Activated gamma-delta T cell treated with anti-CD3 and anti-CD28 coated beads, Interleukin-2, amount 50 U/mL, for 16 hours (primary cell): ENCODE results near the gene SUN2.

Experiments
- DNase-seq: peaks from one replicate; pipeline ENCODE4 v3.0.0-alpha.2; 2020; ENCODE audit warnings: low read depth

The SUN2 gene

DNA sequence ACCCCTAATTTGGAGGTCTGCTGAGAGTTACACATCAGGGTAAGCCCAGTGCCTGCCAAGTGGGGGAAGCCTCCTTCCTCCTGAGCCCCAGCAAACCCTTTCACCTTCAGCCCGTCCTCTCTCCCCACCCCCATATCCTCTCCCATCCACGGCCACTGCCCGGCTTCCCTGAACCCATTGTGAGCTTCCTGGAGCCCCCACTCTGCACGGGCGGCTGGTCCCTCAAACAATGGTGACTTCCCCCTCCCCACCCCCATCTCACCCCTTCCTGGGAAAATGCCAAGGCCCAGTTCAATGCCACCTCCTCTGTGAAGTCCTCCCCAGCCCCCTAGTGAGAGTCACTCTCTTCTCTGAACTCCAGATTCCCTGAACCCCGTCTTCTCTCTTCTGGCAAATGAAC, 20.3 kb upstream of the SUN2 start:
- DNase-seq, result no peak

DNA sequence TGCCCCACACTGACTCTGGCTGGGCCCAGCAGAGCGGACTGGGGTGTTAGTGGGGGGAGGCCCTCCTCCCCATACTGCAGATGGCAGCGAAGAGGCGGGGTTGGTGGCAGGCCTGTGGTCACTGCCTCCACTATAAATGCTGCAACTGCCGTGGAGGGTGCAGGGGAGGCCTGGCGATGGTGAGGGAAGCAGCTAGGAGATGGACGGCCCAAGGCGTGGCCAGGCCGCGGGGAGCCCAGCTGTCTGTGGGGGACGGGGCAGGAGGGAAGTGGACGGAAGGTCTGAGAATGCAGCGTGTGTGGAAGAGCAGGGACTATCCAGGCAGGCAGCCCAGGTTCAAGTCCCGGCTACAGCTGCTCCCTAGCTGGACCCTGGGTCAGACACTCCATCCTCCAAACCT, 19.9 kb upstream of the SUN2 start:
- DNase-seq, result no peak

- no peak for DNase-seq
Measured at GRCh38 chr22:38774496-38775166, 18.8 kb upstream of the SUN2 start.

DNA sequence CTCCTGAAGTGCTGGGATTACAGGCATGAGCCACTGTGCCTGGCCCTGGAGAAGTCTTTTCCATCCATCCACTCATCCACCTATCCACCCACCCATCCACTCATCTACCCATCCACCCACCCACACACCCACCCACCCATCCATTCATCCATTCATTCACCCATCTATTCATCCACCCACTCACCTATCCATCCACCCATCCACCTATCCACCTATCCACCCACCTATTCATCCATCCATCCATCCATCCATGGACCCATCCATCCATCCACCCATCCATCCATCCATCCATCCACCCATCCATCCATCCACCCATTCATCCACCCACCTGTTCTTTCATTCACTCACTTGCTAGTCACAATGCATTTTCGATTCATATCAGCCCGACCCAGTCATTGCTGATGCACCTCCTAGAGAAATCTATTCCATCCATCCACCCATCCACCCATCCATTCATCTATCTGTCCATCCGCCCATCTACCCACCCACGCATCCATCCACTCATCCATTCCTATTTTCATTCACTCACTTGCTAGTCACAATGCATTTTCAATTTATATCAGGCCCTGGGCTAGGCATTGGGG, 17.7 kb upstream of the SUN2 start:
- DNase-seq, result no peak

DNA sequence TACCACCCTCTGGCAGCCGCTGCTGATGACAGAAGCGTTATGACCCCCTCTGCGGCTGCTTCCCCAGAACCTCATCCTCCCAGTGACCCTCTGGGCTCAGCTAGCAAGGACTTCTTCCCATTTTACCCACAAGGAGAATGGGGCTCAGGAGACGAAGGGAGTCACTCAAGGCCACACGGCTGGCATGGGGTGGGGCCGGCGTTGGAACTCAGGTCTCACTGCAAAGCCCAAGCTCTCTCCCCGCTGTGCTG, 16.8 kb upstream of the SUN2 start:
- no peak for DNase-seq

DNA sequence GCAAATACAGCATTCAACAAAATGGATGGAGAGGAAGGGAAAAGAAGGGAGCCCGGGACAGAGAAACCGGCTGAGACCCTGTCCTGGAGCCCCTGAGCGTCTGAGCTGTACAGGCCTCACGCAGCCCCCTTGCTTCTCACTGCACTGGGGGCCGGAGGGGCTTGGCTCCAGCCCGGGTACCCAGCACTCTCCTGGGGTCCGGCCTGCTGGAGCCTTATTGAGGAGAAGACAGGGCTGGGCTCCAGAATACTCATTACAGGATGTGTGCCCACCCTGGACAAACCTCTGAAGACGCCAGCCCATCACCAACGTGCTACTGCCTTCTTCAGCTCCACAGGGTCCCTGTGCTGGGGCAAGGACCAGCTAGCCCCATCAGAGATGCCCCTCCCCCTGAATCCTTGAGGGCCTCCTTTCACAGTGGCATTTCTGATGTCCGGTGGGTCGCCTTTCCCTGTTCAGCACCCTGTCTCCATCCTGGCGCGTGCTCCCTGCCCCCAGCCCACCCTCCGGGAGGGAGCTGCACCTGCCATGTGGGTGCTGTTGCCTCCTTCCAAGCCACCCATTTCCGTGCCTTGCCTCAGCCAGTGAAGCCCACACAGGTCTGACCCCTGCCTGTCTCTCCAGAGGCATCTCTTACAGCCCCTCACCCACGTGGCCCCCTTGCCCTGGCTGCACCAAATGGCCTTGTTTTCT, 14.6 kb upstream of the SUN2 start:
- no peak for DNase-seq

DNA sequence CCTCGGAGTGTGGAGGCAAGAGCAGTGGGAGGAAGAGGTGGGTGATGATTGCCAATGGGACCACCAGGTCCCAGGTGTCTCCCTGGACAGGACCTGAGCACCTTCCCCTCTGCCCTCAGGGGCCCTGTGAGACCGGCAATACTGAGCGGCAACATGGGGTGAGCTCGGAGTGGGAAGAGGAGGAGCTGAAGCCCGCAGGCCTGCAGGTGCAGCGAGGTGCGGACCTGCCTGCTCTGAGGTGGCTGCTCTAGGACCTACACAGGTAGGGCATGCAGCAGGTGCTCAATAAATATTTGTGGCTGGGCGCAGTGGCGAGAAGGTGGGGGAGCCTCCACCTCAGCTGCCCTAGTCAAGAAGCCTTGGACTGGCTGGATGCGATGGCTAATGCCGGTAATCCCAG, 12.2 kb upstream of the SUN2 start:
- DNase-seq, result no peak

- no peak for DNase-seq
Measured at GRCh38 chr22:38767313-38767712, 11.5 kb upstream of the SUN2 start.

DNA sequence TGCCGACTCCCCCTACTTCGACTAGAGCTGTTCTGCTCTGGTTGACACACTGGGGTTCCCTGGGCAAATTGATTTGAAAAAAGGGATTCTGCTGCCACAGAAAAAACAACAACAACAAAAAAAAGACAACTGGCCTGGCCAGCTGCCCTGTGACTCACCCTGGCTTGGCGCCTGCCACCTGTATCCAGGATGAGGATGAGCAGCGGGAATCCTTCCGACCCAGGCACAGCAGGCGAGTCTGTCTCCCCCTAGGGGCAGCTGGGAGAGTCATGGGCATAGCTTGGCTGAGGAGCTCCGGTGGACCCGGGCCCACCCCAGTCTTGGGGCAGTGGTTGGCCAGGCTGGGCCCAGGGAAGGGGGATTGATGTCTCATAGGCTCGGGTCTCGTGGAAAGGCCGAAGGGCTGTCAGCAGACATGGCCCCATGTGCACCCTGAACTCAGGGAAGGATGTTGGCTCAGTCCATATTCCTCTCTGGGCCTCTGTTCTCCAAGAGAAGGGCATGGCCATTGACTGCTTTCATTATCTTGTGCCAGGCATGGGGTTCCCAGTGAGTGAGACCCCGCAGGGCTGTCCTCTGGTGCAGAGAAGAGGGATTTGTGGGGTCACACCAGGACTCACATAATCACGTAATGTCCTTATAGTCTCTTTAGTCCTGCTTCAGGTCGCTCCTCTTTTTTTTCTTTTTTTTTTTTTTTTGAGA, 10.4 kb upstream of the SUN2 start:
- DNase-seq, result no peak

DNA sequence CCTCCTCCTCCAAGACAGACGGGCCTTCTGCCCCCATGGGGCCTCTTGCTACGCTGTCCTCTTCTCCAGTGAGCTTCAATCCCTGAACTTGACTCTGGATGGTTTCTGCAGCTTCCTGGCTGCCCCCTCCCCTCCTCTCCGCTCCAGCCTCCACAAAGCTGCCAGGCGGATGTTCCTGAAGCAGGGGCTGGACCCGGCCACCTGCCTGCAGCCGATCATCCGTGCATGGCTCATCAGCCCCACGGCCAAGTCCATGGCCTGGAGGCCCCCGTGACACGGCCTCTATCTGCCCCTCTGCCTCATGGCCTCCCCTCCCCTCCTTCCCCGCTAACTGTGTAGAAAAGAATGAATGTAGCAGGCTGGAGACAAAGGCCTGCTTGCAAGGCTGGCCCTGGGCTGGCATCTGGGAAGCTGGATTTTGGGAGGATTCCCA, 6.8 kb upstream of the SUN2 start:
- no peak for DNase-seq

DNA sequence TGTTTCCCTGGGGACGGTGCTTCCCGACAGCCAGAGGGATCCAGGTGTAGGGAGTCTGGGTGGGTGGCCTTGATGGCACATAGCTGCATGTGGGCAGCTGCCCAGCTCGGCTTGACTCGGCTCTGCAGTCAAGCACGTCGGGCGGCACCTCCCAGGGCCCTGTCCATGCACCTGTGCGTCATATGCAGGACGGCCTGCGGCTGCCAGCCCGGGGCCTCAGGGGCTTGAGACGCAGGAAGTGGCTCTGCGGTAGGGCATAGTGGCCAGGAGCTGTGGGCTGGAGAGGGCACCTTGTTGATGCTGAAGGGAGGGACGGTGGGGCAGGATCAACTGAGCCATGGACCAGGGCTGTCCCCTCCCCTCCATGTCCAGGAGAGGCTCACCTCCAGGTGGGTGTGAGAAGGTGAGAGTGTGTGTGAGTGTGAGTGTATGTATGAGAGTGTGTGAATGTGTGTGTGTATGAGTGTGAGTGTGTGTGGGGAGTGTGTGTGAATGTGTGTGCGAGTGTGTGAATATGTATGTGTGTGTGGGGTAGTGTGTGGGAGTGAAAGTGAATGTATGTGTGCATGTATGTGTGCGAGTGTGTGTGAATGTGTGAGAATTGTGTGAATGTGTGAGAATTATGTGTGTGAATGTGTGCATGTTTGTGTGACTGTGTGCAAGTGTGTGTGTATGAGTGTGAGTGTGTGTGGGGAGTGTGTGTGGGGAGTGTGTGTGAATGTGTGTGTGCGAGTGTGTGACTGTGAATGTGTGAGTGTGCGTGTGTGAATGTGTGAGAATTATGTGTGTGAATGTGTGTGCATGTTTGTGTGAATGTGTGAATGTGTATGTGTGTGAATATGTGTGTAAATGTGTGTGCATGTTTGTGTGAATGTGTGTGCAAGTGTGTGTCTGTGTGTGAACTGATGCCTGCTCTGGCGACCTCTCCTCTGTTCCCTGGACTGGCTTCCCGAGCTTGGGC, 5.7 kb upstream of the SUN2 start:
- DNase-seq, result no peak

DNA sequence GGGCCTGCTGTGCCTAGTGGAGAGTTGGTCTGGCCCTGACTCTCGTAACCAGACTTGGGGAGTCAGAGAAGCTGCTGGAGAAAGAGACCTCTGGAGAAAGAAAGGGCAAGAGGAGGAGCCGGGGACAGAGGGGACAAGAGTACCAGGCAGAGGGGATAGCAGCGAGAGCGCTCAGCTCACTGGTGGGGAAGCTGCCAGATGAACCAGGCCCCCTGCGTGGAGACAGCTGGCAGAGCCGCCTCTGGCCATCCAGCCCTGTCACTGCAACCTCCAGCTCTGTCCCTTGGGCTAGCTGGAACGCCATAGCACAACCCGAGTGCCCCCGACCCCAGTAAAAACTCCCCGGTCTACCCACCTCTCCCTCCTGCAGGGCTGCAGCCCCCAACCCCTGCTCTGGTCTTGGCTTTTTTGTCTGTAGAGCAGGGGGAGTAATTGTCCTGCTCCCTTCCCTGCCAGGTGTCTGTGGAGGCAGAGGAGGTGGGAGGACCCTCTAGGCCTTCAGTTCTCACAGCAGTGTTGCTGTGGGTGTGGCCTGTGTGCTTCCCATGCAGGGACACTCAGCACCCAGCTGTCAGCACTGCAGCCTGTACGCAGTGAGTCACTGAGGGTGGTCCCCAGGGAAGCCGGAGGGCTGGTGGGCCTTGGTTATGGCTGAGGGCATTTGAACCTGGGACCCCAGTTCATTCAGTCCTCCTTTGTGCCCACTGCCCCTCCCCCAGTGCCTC, 4.8 kb upstream of the SUN2 start:
- DNase-seq, result no peak

- no peak for DNase-seq
Measured at GRCh38 chr22:38759005-38759404, 3.2 kb upstream of the SUN2 start.

DNA sequence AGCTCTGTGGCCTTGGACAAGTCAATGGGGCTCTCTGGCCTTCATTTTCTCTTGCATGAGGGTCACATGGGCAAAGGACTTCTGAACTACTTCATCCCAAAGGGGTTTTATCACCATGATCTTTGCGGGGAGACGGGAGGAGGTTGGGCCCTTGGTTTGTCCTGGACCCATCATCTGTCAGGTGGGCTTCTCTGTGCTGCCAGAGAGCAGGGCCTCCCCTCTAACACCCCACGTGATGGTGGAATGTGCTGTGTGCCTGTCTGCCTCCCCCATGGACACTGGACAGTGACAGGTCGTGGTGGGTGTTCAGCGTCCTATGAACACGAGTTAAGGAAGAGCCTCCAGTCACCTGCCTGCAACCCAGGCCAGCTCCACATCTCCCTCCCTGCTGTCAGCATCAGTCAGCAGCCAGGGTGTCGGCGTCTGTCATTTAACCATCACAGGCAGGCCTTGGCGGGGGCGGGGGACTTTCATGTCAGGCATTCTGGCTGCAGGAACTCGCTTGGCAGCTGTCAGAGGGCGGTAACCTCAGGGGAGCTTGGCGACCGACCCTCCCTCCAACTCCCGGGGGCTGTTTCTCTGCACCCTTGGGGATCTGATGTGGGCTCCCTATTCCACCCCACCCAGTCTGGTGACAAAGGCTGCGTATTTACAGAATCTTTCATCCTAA, 2.6 kb upstream of the SUN2 start:
- peak; percentile 53 for DNase-seq

GRCh38 chr22:38757464-38757757, 1.6 kb upstream of the SUN2 start:
- DNase-seq, result no peak

DNA sequence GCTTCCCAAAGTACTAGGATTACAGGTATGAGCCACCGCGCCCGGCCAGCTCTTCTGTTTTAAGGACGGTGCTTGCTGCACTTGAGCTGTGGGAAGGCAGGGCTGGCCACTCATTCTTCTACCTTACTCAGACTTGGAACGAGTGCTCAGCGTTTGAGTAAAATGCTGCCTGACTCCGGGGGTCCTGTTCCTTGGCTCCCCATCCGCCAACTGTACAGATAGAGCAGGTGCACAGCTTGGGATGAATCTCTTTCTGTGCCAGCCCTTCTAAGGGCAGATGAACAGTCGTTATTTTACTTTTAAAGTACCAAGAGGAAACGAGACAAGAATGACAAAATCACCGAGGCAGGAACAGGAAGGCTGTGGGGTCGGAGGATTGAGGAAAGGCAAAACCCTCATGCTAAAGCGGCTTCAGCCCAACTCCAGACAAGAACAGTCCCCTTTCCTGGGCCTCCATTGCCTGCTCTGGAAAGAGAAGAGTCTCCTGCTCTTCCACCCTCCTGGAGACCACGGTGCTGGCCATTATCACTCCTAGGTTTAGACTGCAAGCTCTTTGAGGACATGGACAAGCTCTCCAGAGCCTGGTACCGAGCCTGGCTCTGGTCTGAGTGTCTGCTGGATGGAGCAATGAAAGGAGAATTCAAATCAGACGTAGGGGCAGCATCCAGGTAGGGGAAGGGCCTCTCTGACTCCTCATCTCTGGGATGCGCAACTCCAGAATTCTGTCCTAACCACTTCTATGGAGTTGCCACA, 1.1 kb upstream of the SUN2 start:
- no peak for DNase-seq

DNA sequence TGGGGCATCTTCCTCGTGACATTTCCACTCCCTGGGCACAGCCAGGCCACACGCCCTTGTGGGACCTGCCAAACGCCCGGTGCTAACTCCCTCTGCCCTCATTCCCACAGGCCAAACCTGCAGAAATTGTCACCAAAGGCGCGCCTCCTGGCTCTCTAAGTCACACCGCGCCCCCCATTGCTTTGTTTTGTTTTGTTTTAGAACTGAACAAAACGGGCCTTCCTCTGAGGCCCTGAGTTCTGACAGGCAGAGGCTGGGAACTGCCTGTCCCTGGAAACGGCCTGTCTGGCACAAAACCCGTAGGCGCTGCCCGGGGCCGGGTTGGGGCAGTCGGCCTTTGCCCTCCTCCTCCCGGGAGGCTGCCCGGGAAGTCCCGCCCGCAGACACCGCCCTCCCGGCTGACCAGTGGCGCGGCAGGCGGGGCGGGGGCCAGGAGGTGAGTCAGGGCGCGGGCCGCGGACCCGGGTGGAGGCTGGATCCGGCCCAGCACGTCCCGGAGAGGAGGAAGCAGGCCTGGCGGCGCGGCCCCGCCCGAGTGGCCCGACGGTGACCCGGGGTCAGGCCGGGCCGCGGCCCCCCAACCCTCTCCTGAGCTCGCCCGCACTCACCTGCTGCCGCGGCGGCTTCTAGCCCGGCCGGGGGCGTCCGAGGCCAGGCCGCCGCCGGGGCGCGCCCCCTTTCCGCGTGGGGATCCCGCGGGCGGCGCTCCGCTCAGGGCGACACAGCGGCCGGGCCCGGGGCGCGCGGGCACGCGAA, 465 bp downstream of the SUN2 start:
- peak; percentile 29 for DNase-seq

- no peak for DNase-seq
Measured at GRCh38 chr22:38754751-38755154, 1.0 kb downstream of the SUN2 start.

DNA sequence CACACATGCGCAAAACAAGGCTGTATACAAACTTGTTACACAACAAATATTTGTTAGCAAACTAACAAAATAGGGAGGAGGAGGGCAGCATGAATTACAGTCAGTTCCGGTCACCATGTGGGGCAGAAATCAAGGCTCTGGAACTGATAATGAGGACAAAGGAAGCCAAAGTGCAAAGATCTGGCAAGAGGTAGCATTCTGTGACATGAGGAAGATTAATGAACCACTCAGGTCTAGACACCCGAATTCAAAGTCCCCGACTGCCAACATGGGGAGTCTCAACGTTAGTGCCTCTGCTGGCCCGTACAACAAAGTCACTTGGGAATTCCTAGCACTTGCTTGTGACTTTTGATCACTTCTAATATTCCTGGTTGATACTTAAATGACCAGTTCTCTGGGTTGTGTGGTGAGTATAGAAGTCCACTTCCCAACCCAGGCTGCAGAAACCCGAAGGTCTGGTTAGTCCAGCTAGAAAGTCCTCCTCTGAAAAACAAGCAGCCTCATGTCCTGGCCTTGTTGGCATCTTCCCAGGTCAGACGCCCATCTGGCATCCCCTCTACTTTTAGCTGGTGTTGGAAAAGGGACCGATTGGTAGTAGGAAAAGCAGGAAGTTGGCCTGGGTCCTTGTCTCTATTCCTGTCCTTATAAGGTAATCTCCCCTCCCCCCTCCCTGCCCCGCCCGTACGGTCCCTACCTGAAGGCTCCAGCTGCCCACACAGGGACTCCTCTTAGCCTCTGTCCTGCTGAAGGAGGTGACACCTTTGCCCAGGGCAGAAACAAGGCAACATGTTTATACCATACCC, 1.6 kb downstream of the SUN2 start:
- DNase-seq, result no peak
